Esophagus muscularis mucosa (tissue), 4 donors: ENCODE data around the gene MN1. TPM values are rescaled to one million over a fixed set of nuclear protein-coding genes. Genes with fewer than 3 reads are reported as not detected.

Source experiments
- DNase-seq: peaks from one replicate; pipeline ENCODE4 v3.0.0-alpha.2; 2017; ENCODE audit errors: extremely low spot score
- H3K27ac ChIP-seq, 4 donors: fragments of 200-600 bp; sonication (generic); replicated peaks in 1 of 4; 1 replicate in 3 of 4; 2 replicates in 1 of 4; pipeline ENCODE4 v1.5.1; 2016 to 2019; ENCODE audit warnings: mild to moderate bottlenecking in 1 of 4
- H3K27me3 ChIP-seq, 4 donors: fragments of 200-600 bp; sonication (generic); one replicate each; pipeline versions ENCODE4 v1.5.1 to v1.6.0; 2016 to 2019
- H3K36me3 ChIP-seq, 4 donors: fragments of 200-600 bp; sonication (generic); one replicate each; pipeline ENCODE4 v1.5.1; 2016 to 2019
- H3K4me1 ChIP-seq, 4 donors: fragments of 200-600 bp; sonication (generic); one replicate each; pipeline ENCODE4 v1.5.1; 2016 to 2019
- H3K4me3 ChIP-seq, 4 donors: fragments of 200-600 bp; sonication (generic); 1 replicate in 2 of 4; 2 replicates in 2 of 4; pipeline ENCODE4 v1.5.1; 2016 to 2019; ENCODE audit warnings: mild to moderate bottlenecking in 4 of 4, moderate library complexity in 1 of 4
- H3K9me3 ChIP-seq, 4 donors: fragments of 200-600 bp; sonication (generic); 1 replicate in 3 of 4; 2 replicates in 1 of 4; pipeline ENCODE4 v1.5.1; 2016 to 2019
- EP300 ChIP-seq: sonication (generic); formaldehyde crosslinking; IDR thresholded peaks from one replicate; pipeline ENCODE4 v1.6.1; 2017; ENCODE audit warnings: antibody characterized with exemption
- POLR2A ChIP-seq: fragments of 450-650 bp; IDR thresholded peaks from one replicate; pipeline ENCODE4 v1.6.1; 2017; ENCODE audit warnings: antibody characterized with exemption, moderate library complexity, mild to moderate bottlenecking, low read depth
- POLR2AphosphoS5 ChIP-seq, 2 donors: sonication (generic); formaldehyde crosslinking; IDR thresholded peaks; one replicate each; pipeline ENCODE4 v1.6.1; 2017; ENCODE audit warnings: antibody characterized with exemption in 2 of 2
- WGBS: methylation state at CpG from one replicate; pipeline ENCODE4 v1.1.5; 2018; 5-methylcytosine and 5-hydroxymethylcytosine counted together
- intact Hi-C: fragments of 100-400 bp; cut with DNase I; formaldehyde crosslinking; loops from one replicate; pipeline ENCODE4 v1.15.1; 2023
- total RNA-seq, 4 donors: library from RNA; depleted of rRNA; stranded (reverse); fragments of >200 nt; gene quantifications; one replicate each; pipeline versions ENCODE4 v1.1.0 to v1.2.1, GENCODE V29; 2016
- TF ChIP-seq, protein P1 (sequence below), 3 experiments: fragments of 200-600 bp in 2 of 3; fragments of 450-650 bp in 1 of 3; sonication (generic) in 2 of 3; IDR thresholded peaks; one replicate each; pipeline ENCODE4 v1.5.1; 2017 to 2019; ENCODE audit warnings: antibody characterized with exemption in 3 of 3, mild to moderate bottlenecking in 2 of 3, moderate library complexity in 1 of 3

The MN1 gene
- total RNA-seq, 4 donors from 2014 or later, result 16.2 to 47.3 (median 29.0) TPM

DNA sequence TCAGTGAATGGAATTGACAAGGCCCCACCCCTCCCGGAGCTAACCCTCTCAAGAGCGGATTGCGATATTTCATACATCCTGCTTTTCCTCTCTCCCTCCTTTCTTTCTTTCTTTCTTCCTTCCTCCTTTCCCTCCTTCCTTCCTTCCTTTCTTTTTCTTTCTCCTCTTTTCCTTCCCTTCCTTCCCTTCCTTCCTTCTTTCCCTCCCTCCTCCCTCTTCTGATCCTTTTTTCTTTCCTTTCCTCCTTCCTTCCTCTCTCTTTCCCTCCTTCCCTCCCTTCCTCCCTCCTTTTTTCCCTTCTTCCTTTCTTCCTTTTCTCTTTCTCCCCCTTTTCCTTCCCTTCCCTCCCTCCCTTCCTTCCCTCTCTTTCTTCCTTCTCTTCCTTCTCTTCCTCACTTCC lies 15.0 kb upstream of the MN1 start:
- H3K4me3 ChIP-seq, result no peak overlapping the region
- 91% methylated on average over 3 of the region's 3 CpGs for WGBS
- H3K36me3 ChIP-seq, result no peaks in the 10 kb centered on the region
- intact Hi-C loops, result no loop called here
- H3K27ac ChIP-seq, result no peak overlapping the region
- DNase-seq, result no peak
- H3K4me1 ChIP-seq, result peaks cover 0 to 2% (median under 1%) of the 10 kb centered on the region in 4 donors
- TF ChIP-seq, protein P1, sequence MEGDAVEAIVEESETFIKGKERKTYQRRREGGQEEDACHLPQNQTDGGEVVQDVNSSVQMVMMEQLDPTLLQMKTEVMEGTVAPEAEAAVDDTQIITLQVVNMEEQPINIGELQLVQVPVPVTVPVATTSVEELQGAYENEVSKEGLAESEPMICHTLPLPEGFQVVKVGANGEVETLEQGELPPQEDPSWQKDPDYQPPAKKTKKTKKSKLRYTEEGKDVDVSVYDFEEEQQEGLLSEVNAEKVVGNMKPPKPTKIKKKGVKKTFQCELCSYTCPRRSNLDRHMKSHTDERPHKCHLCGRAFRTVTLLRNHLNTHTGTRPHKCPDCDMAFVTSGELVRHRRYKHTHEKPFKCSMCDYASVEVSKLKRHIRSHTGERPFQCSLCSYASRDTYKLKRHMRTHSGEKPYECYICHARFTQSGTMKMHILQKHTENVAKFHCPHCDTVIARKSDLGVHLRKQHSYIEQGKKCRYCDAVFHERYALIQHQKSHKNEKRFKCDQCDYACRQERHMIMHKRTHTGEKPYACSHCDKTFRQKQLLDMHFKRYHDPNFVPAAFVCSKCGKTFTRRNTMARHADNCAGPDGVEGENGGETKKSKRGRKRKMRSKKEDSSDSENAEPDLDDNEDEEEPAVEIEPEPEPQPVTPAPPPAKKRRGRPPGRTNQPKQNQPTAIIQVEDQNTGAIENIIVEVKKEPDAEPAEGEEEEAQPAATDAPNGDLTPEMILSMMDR (IDR thresholded peaks at IDR 0.05), result no peak
- no peak for TF ChIP-seq EP300
- H3K27me3 ChIP-seq, result no peaks in the 10 kb centered on the region
- H3K9me3 ChIP-seq, result no peaks in the 10 kb centered on the region

GRCh38 chr22:27815826-27816530 lies 14.4 kb upstream of the MN1 start:
- TF ChIP-seq EP300 (no peak), POLR2A (no peak), POLR2AphosphoS5 (IDR thresholded peaks at IDR 0.05) (no peak)
- TF ChIP-seq, protein P1 (IDR thresholded peaks at IDR 0.05), result no peak
- Histone ChIP-seq H3K36me3 (no peaks in the 10 kb centered on the region), H3K9me3 (no peaks in the 10 kb centered on the region), H3K4me1 (peaks cover 0 to 7% (median 5%) of the 10 kb centered on the region in 4 donors), H3K4me3 (no peak overlapping the region), H3K27me3 (no peaks in the 10 kb centered on the region), H3K27ac (no peak overlapping the region)
- intact Hi-C loops, result no loop called here
- DNase-seq, result no peak
- WGBS, result 87% methylated on average over 4 of the region's 4 CpGs

- intact Hi-C loops, result no loop called here
- no peak overlapping the region for H3K27ac ChIP-seq
- peaks cover 8 to 17% (median 15%) of the 10 kb centered on the region in 4 donors for H3K4me1 ChIP-seq
- no peaks in the 10 kb centered on the region for H3K9me3 ChIP-seq
- H3K4me3 ChIP-seq, result no peak overlapping the region
- TF ChIP-seq, protein P1 (IDR thresholded peaks at IDR 0.05), result no peak
- TF ChIP-seq POLR2AphosphoS5 (IDR thresholded peaks at IDR 0.05) (no peak), POLR2A (no peak), EP300 (no peak)
- no peaks in the 10 kb centered on the region for H3K27me3 ChIP-seq
- 90% methylated on average over 6 of the region's 6 CpGs for WGBS
- no peak for DNase-seq
- H3K36me3 ChIP-seq, result no peaks in the 10 kb centered on the region
Measured at GRCh38 chr22:27814993-27815392, 13.4 kb upstream of the MN1 start.

- Histone ChIP-seq H3K4me1 (peaks cover 10 to 31% (median 28%) of the 10 kb centered on the region in 4 donors), H3K27ac (peak overlapping the region; percentile 78 to 88 (median 86)), H3K4me3 (no peak overlapping the region), H3K36me3 (no peaks in the 10 kb centered on the region), H3K27me3 (no peaks in the 10 kb centered on the region), H3K9me3 (no peaks in the 10 kb centered on the region)
- 98% methylated on average over 3 of the region's 3 CpGs for WGBS
- intact Hi-C loops, result no loop called here
- DNase-seq, result no peak
- TF ChIP-seq EP300, result no peak
- TF ChIP-seq POLR2AphosphoS5 (IDR thresholded peaks at IDR 0.05), result no peak
- TF ChIP-seq POLR2A, result no peak
- TF ChIP-seq, protein P1 (IDR thresholded peaks at IDR 0.05), result no peak
Measured at GRCh38 chr22:27811778-27812177, 10.2 kb upstream of the MN1 start.
